ENCODE data around the gene IP6K2.

The IP6K2 gene

GRCh38 chr3:48648188-48648850 lies 68.7 kb downstream of the IP6K2 start:
- no peaks in the 10 kb centered on the region for H3K27me3 ChIP-seq (ENCODE audit: insufficient read depth, poor library complexity, severe bottlenecking)
- no peaks in the 10 kb centered on the region for H3K36me3 ChIP-seq (ENCODE audit: low read depth)
- no peaks in the 10 kb centered on the region for H3K4me1 ChIP-seq (ENCODE audit: insufficient read depth, poor library complexity, severe bottlenecking)
- DNase-seq (ENCODE audit: low spot score) (no peak), ATAC-seq (ENCODE audit: low read depth) (no peak)
- no peaks in the 10 kb centered on the region for H3K9me3 ChIP-seq (ENCODE audit: severe bottlenecking)
- no peak overlapping the region for H3K27ac ChIP-seq (ENCODE audit: poor library complexity, severe bottlenecking)
- TF ChIP-seq, protein P1, sequence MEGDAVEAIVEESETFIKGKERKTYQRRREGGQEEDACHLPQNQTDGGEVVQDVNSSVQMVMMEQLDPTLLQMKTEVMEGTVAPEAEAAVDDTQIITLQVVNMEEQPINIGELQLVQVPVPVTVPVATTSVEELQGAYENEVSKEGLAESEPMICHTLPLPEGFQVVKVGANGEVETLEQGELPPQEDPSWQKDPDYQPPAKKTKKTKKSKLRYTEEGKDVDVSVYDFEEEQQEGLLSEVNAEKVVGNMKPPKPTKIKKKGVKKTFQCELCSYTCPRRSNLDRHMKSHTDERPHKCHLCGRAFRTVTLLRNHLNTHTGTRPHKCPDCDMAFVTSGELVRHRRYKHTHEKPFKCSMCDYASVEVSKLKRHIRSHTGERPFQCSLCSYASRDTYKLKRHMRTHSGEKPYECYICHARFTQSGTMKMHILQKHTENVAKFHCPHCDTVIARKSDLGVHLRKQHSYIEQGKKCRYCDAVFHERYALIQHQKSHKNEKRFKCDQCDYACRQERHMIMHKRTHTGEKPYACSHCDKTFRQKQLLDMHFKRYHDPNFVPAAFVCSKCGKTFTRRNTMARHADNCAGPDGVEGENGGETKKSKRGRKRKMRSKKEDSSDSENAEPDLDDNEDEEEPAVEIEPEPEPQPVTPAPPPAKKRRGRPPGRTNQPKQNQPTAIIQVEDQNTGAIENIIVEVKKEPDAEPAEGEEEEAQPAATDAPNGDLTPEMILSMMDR (IDR thresholded peaks at IDR 0.05; ENCODE audit: poor library complexity, severe bottlenecking) = no peak
- no peak overlapping the region for H3K4me3 ChIP-seq (ENCODE audit: severe bottlenecking)

GRCh38 chr3:48647714-48648113 lies 69.3 kb downstream of the IP6K2 start:
- H3K27me3 ChIP-seq (ENCODE audit: insufficient read depth, poor library complexity, severe bottlenecking) = no peaks in the 10 kb centered on the region
- no peak for ATAC-seq (ENCODE audit: low read depth)
- no peak overlapping the region for H3K27ac ChIP-seq (ENCODE audit: poor library complexity, severe bottlenecking)
- DNase-seq (ENCODE audit: low spot score) = no peak
- no peaks in the 10 kb centered on the region for H3K36me3 ChIP-seq (ENCODE audit: low read depth)
- no peaks in the 10 kb centered on the region for H3K4me1 ChIP-seq (ENCODE audit: insufficient read depth, poor library complexity, severe bottlenecking)
- TF ChIP-seq, protein P1 (IDR thresholded peaks at IDR 0.05; ENCODE audit: poor library complexity, severe bottlenecking) = no peak
- no peaks in the 10 kb centered on the region for H3K9me3 ChIP-seq (ENCODE audit: severe bottlenecking)
- no peak overlapping the region for H3K4me3 ChIP-seq (ENCODE audit: severe bottlenecking)

DNA sequence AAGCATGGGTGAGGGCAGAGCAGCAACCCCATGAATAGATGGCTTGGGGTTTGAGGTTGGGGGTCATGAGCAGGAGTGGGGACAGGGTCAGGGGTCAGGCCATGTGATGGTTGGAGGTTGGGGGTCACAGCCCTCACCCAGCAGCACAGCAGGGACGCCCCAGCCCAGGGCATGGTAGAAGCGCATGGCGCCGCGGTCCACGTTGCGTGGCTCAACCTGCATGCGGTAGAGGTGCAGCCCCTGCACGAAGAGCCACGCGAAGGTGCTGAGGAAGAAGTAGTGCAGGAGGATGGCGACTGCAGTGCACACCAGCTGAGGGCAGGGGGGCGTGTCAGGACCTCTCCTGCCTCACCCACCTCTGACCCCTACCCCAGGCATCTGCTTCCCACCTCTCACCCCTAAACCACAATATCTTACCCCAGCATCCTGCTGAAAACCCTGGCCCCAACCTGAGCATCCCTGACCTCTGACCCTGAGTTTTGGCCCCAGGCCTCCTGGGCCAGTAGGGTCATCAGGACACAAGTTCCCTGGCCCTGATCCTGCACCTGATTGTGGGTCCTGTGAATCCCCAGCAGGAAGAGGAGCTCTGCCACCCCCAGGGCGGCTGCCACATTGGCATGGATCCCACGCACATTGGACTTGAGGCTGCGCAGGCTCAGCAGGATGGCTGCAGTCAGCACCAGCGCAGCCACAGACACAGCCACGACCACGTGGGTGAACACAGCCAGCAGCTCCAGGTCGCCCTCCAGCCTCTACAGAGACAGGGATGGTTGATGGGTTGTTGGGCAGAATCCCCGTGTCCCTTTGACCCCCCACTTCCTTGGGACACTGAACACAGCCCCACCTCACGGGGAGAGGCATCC lies 71.9 kb downstream of the IP6K2 start:
- Histone ChIP-seq H3K27ac (ENCODE audit: poor library complexity, severe bottlenecking) (no peak overlapping the region), H3K27me3 (ENCODE audit: insufficient read depth, poor library complexity, severe bottlenecking) (no peaks in the 10 kb centered on the region), H3K4me3 (ENCODE audit: severe bottlenecking) (no peak overlapping the region), H3K9me3 (ENCODE audit: severe bottlenecking) (no peaks in the 10 kb centered on the region), H3K36me3 (ENCODE audit: low read depth) (no peaks in the 10 kb centered on the region), H3K4me1 (ENCODE audit: insufficient read depth, poor library complexity, severe bottlenecking) (no peaks in the 10 kb centered on the region)
- ATAC-seq (ENCODE audit: low read depth) = no peak
- TF ChIP-seq, protein P1 (IDR thresholded peaks at IDR 0.05; ENCODE audit: poor library complexity, severe bottlenecking) = no peak
- DNase-seq (ENCODE audit: low spot score) = no peak

- Histone ChIP-seq H3K4me3 (ENCODE audit: severe bottlenecking) (no peak overlapping the region), H3K27me3 (ENCODE audit: insufficient read depth, poor library complexity, severe bottlenecking) (no peaks in the 10 kb centered on the region), H3K36me3 (ENCODE audit: low read depth) (no peaks in the 10 kb centered on the region), H3K4me1 (ENCODE audit: insufficient read depth, poor library complexity, severe bottlenecking) (no peaks in the 10 kb centered on the region), H3K27ac (ENCODE audit: poor library complexity, severe bottlenecking) (no peak overlapping the region), H3K9me3 (ENCODE audit: severe bottlenecking) (no peaks in the 10 kb centered on the region)
- DNase-seq (ENCODE audit: low spot score) (no peak), ATAC-seq (ENCODE audit: low read depth) (no peak)
- TF ChIP-seq, protein P1 (IDR thresholded peaks at IDR 0.05; ENCODE audit: poor library complexity, severe bottlenecking) = no peak
Observed at GRCh38 chr3:48642605-48643004, 74.4 kb downstream of the IP6K2 start.
